ENCODE results near the gene ICAM4. TPM values are rescaled to one million over a fixed set of nuclear protein-coding genes. Genes with fewer than 3 reads are reported as not detected.

ICAM4 gene
- total and polyA plus RNA-seq, 2 of the 8 experiments (the other 6 are each of a cell fraction or from before 2014, with no cell fraction given): 1.5 to 4.1 TPM

GRCh38 chr19:10260141-10260584 lies 26.6 kb upstream of the ICAM4 start:
- no peak overlapping the region for H2BK15ac ChIP-seq (ENCODE audit: low read length)
- H3K79me2 ChIP-seq (ENCODE audit: control insufficient read depth in 1 of 2, insufficient read depth in 2 of 2, low read length in 2 of 2): no peaks in the 10 kb centered on the region
- H2BK12ac ChIP-seq (ENCODE audit: low read depth, low read length): no peak overlapping the region
- no peak overlapping the region for H3K18ac ChIP-seq (ENCODE audit: extremely low read depth, low read length)
- no peak overlapping the region for H3K27ac ChIP-seq (ENCODE audit: low read depth, low read length)
- no peak overlapping the region for H3K4ac ChIP-seq (replicated peaks; ENCODE audit: insufficient read length, low read depth, low read length)
- H3K4me3 ChIP-seq (ENCODE audit: extremely low read depth in 1 of 4, insufficient read depth in 2 of 4, low read depth in 3 of 4, low read length in 4 of 4): no peak overlapping the region
- H4K91ac ChIP-seq (replicated peaks; ENCODE audit: insufficient read length, low read length): no peak overlapping the region
- H2AK5ac ChIP-seq (ENCODE audit: low read depth, low read length): no peak overlapping the region
- ChIA-PET CTCF (ENCODE audit: partially characterized antibody) (interaction anchor here (0.6 to 5.4 kb wide), 29 partner anchors 8 to 207 kb away, joined by 3 to 68 read pairs (median 6); partner anchors contain the start of genes FDX2, ICAM1, ICAM4 and ICAM5), POLR2A (ENCODE audit: partially characterized antibody) (interaction anchor here (0.8 to 3.2 kb wide), 8 partner anchors 9 to 136 kb away, joined by 3 to 18 read pairs (median 6); partner anchors contain the start of genes ICAM1 and TYK2)
- no peak overlapping the region for H3K14ac ChIP-seq (ENCODE audit: insufficient read length)
- H3K4me1 ChIP-seq (replicated peaks in 1 of 4; ENCODE audit: control insufficient read depth in 3 of 4, insufficient read depth in 4 of 4, low read length in 3 of 4): peaks cover 0 to 2% (median 0%) of the 10 kb centered on the region in 4 experiments; a peak in 2 of 7 replicates
- H4K8ac ChIP-seq (ENCODE audit: extremely low read depth, insufficient read depth, low read length): no peak overlapping the region
- no peak overlapping the region for H2BK5ac ChIP-seq (ENCODE audit: low read depth, low read length)
- DNase-seq (ENCODE audit: low read depth in 1 of 2, low spot score in 2 of 2) (no peak), FAIRE-seq (no peak)
- no peak overlapping the region for H2BK120ac ChIP-seq (replicated peaks; ENCODE audit: low read depth, low read length)
- no peaks in the 10 kb centered on the region for H3K27me3 ChIP-seq (replicated peaks in 1 of 4; ENCODE audit: control insufficient read depth in 3 of 4, extremely low read depth in 1 of 4, insufficient read depth in 3 of 4, low read length in 3 of 4)
- no peak overlapping the region for H2BK20ac ChIP-seq (ENCODE audit: low read length)
- H4K5ac ChIP-seq (ENCODE audit: insufficient read length, low read depth, low read length): no peak overlapping the region
- H3K9ac ChIP-seq (replicated peaks in 1 of 4; ENCODE audit: extremely low read depth in 1 of 4, low read depth in 3 of 4, low read length in 3 of 4): no peak overlapping the region
- H3K36me3 ChIP-seq (ENCODE audit: control insufficient read depth in 2 of 4, insufficient read depth in 4 of 4, low read length in 3 of 4): peaks cover 2 to 25% (median 10%) of the 10 kb centered on the region in 4 experiments; a peak in 5 of 8 replicates
- H2AFZ ChIP-seq (ENCODE audit: low read length): no peak overlapping the region
- H3K79me1 ChIP-seq (ENCODE audit: low read depth, low read length): no peaks in the 10 kb centered on the region
- H4K20me1 ChIP-seq (replicated peaks in 1 of 2; ENCODE audit: control insufficient read depth in 1 of 2, insufficient read depth in 2 of 2, low read length in 2 of 2): peaks cover 0 to 6% of the 10 kb centered on the region in 2 experiments
- no peak overlapping the region for H3K56ac ChIP-seq (replicated peaks; ENCODE audit: insufficient read length, low read depth, low read length)
- H3K23me2 ChIP-seq (ENCODE audit: low read depth, low read length): no peaks in the 10 kb centered on the region
- no peaks in the 10 kb centered on the region for H3K9me3 ChIP-seq (ENCODE audit: insufficient read depth in 2 of 2, low read depth in 1 of 2, low read length in 1 of 2)
- no peak overlapping the region for H3K4me2 ChIP-seq (ENCODE audit: insufficient read depth in 1 of 2, low read depth in 2 of 2, low read length in 2 of 2)
- WGBS, 2 experiments (ENCODE audit: extremely low coverage in 1 of 2, insufficient coverage in 1 of 2, insufficient read length in 1 of 2, insufficient replicate concordance in 2 of 2, low coverage in 1 of 2, low lambda C conversion rate in 2 of 2, missing lambda C conversion rate in 1 of 2): 94% methylated on average over 8 of the region's 8 CpGs; no CpG with 5 or more reads in 1 of the 2 experiments
- H3K23ac ChIP-seq (ENCODE audit: insufficient read length): no peak overlapping the region
- TF ChIP-seq FOSL1 (IDR thresholded peaks at IDR 0.05; ENCODE audit: insufficient read depth, low read depth, low read length) (no peak), CTCF (IDR thresholded peaks at IDR 0.05; ENCODE audit: control extremely low read depth in 1 of 3, insufficient read depth in 1 of 3, low read depth in 1 of 3, low read length in 3 of 3) (no peak), RBBP5 (IDR thresholded peaks at IDR 0.05; ENCODE audit: borderline replicate concordance, low read depth, low read length) (no peak), TEAD4 (IDR thresholded peaks at IDR 0.05; ENCODE audit: low read depth, low read length) (no peak), EZH2 (IDR thresholded peaks at IDR 0.05; ENCODE audit: low read depth, low read length, severe bottlenecking) (no peak), GTF2F1 (IDR thresholded peaks at IDR 0.05; ENCODE audit: borderline replicate concordance, low read depth, low read length) (no peak), SAP30 (IDR thresholded peaks at IDR 0.05; ENCODE audit: insufficient read depth, insufficient replicate concordance, low read length) (no peak), POLR2AphosphoS5 (IDR thresholded peaks at IDR 0.05; ENCODE audit: low read depth, low read length) (no peak), CREB1 (IDR thresholded peaks at IDR 0.05) (no peak), RFX5 (IDR thresholded peaks at IDR 0.05; ENCODE audit: borderline replicate concordance, low read depth, low read length) (no peak), MAX (IDR thresholded peaks at IDR 0.05) (no peak)
